Activated CD8-positive, alpha-beta memory T cell treated with anti-CD3 and anti-CD28 coated beads for 1 hour (primary cell): ENCODE data around the gene ADTRP.

Source experiments
- DNase-seq, 2 donors: peaks; one replicate each; pipeline ENCODE4 v3.0.0-alpha.2; 2020; ENCODE audit warnings: low read depth in 1 of 2; ENCODE audit errors: extremely low read depth in 1 of 2

The ADTRP gene

GRCh38 chr6:11665604-11666326 is 112.8 kb downstream of the ADTRP start:
- DNase-seq: no peak
